Midbrain (tissue), 1 donor: ENCODE data around the gene IL36G.

Experiments
- DNase-seq: peaks from one replicate; lab custom pipeline; 2025; lab: John Stamatoyannopoulos, UW

IL36G gene

GRCh38 chr2:113018509-113018908 lies 40.7 kb downstream of the IL36G start:
- no peak for DNase-seq

DNA sequence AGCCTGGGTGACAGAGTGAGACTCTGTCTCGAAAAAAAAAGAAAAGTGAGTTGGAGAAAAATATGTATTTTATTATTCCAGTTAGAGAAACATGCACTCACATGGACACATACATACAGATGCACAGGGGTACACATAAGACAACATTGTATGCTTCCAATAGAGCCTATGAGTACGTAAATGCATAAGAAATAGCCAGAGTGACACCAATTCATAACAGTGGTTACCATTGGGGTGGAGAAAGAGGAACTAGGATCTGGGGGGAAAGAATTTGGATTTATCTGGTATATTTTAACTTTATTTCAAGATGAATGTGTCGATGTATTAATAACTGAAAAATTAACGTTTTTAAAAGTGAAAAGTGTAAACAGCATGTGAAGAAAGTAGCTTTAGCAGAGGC lies 43.5 kb downstream of the IL36G start:
- DNase-seq: no peak

GRCh38 chr2:113024764-113025163 lies 47.0 kb downstream of the IL36G start:
- no peak for DNase-seq

- no peak for DNase-seq
Measured at GRCh38 chr2:113025737-113026136, 47.9 kb downstream of the IL36G start.

GRCh38 chr2:113027691-113028090 lies 49.9 kb downstream of the IL36G start:
- DNase-seq: no peak

DNA sequence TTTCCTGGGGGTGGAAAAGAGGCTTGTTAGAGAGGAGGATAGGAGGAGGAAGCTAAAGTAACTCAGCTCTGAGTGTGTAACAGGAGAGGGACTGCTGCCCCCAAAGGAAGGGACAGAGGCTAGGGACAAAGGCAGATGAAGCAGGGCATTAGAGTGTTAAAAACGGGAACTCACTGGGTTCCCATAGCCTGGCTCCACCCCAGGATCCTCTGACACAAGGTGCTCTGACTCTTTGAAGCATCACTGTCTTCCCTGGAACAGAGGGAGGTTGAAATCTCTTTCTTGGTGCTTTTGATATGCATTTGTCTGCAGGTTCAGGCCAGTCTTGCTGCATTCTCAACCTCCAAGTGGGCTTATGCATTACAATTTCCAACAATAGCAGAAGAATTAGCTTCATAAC lies 50.3 kb downstream of the IL36G start:
- DNase-seq: no peak

- no peak for DNase-seq
Measured at GRCh38 chr2:113032737-113033136, 54.9 kb downstream of the IL36G start.

DNA sequence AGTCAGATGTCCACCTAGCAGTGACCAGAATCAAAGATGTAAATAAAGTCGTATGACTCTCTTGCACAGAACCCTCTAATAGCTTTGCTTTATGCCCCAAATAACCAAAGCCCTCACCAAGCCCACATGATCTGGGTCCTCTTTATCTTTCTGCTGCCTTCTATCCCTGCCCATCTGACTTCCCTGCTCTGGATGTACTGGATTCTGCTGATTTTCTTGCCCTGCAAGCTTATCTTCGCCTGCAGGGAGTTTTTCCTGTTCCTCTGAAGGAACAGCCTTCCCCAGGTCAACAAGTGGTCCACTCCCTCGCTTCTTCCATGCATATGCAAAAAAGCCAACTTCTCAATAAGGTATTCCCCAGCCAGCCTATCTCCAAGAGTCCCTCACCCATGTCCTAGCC lies 56.2 kb downstream of the IL36G start:
- DNase-seq: no peak
